HG03039 (cell line): ENCODE results near the gene PRR20G.
"Not testable (repeated sequence)": the region's sequence is repeated elsewhere in the genome, so short reads cannot be mapped to it uniquely, and the experiment has no call there.

Source experiments
- ATAC-seq: cut with Tn5 transposase; IDR thresholded peaks from one replicate; pipeline ENCODE4 v1.9.1; 2021; ENCODE audit warnings: mild to moderate bottlenecking, moderate library complexity; ENCODE audit not compliant: unreplicated experiment

Gene PRR20G

GRCh38 chr3:127287840-127288239 lies at the start of gene PRR20G:
Gene PRR20G (minus strand): TSS chr3:127288046. CDS start chr3:127287365, 681 bp downstream.
- ATAC-seq, result no peak

- ATAC-seq, result no peak
These were observed 49.2 kb upstream of the PRR20G start for GRCh38 chr3:127337001-127337400.

- ATAC-seq, result no peak
These were observed 48.3 kb upstream of the PRR20G start for GRCh38 chr3:127336101-127336500.

GRCh38 chr3:127330385-127330784 lies 42.5 kb upstream of the PRR20G start:
- no peak for ATAC-seq

- ATAC-seq, result no peak
These were observed 41.9 kb upstream of the PRR20G start for GRCh38 chr3:127329631-127330285.

DNA sequence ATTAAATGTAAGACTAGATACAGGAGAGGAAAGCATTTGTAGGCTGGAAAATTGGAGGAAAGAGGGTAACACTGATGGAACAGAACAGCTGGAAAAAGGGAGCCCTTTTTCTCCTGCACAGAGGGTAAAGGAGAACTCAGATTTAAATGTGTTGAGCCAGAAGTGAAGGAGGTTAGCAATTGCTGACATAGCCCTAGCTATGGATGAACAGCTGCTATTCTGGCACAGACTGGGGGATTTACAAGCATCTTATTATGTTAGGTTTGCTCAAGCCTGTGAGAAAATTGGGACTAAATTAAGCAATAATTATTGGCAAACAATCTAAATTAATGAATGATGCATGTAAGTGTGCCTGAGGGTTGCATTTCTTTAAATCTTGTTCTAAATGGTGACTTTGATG lies 40.6 kb upstream of the PRR20G start:
- ATAC-seq, result no peak

- no peak for ATAC-seq
These were observed 38.5 kb upstream of the PRR20G start for GRCh38 chr3:127326341-127326740.

DNA sequence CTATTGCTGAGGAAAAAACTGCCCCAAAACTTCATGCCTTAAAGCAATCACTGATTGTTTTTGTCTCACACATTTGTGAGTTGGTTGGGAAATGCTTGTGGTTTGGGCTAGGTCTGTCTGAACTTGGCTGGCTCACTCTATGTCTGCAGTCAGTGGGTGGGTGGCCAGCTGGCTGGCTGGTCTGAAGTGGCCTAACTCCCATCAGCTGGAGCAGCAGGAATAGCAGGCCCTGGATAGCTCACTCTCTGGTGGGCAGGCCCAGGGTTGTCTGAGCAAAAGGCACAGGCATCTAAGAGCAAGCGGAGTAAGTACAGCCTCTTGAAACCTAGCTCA lies 37.7 kb upstream of the PRR20G start:
- no peak for ATAC-seq

- ATAC-seq, result no peak
These were observed 37.2 kb upstream of the PRR20G start for GRCh38 chr3:127324913-127325628.

DNA sequence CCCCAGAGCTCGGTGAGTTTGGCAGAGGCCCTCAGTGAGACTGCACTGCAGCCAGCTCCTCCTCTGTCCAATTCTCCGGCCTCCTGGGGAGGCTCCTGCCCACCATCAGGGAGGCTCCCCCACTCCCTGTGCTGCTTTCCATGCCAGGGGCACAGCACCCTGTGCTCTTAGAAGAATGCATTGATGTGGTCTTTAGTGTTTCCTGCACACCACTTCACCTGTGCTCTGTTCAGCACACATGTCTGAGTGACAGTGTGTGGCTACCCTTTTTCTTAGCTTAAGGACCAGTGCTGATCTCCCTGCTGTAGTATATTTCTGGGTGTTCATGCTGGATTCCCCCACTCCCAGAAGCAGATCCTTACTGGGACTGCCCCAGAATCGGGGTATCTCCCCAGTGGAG lies 36.2 kb upstream of the PRR20G start:
- ATAC-seq, result no peak

DNA sequence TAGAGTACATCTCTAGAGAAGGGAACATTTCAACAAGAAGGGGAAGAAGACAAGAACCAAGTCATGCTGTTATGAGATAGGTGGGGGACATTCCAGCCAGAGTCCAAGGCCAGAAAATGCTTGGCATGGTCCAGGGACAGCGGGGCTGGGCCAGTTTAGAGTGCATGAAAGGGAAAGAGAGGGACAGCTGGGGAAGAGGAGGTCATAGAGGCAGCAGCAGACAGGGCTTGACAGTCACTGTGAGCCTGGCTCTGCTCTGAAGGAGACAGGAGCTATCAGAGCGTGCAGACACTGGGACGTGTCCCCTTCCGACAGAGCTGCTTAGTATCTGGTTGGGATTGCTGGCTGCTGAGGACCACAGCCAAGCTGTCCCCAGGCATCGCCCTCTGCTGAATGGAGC lies 35.7 kb upstream of the PRR20G start:
- no peak for ATAC-seq

- no peak for ATAC-seq
These were observed 33.5 kb upstream of the PRR20G start for GRCh38 chr3:127321371-127321770.

DNA sequence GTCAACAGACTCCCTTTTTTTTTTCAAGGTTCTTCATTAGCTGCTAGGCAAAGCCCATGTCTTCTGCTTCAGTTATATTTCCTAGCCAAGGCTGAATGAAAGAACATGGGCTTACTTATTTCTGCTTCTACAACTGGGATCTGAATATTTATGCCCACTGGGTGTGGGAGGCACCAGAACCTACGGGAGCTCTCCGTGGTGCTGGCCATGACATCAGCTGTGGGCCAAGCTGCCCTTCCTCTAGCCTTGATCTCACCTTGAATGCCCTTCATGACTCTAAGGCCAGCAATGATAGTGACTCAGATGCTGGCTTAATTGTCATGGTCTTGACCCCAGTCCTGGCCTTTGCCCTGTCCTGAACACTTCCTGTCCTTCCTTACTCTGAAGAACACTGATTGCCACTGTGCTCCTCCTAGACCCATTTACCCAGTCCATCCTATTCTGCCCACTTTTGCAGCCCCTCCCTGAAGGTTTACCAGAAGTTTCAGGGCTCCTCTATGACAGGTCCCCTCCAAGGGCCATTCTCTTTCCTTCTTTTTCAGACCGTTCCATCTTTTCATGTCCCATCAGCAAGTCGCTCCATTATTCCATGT lies 32.8 kb upstream of the PRR20G start:
- no peak for ATAC-seq

DNA sequence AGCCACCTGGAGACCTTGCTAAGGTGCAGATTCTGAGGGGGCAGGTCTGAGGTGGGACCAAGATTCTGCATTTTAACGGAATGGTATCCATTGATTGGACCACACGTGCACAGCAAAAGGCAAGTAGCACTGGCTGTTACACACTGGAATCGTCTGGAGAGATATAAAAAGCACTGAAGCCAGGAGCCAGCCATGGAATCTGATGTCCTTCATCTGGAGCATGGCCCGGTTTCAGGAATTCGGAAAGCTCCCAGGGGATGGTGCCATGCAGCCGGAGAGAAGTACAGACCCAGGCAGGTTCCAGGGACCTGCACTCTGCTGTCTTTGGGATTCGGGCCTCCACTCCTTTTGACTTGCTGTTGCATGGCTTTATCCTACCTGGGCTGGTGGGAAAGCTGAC lies 28.8 kb upstream of the PRR20G start:
- no peak for ATAC-seq

DNA sequence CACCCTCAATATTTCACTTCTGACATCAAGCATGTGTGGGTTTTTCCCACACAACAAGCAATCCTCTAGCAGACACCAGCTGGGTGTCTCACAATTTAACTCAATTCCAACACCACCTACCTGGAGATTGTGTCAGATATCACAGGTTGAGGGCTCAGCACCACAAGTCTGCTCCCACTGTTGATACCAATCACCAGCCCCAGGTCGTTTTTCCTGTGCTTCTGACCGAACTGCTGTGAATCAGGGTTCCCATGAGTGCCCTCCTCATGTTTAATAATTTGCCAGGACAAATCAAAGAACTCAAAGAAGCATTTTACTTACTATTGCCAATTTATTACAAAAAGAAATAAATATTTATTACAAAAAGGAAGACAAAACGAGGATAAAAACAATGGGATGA lies 25.0 kb upstream of the PRR20G start:
- ATAC-seq, result no peak

DNA sequence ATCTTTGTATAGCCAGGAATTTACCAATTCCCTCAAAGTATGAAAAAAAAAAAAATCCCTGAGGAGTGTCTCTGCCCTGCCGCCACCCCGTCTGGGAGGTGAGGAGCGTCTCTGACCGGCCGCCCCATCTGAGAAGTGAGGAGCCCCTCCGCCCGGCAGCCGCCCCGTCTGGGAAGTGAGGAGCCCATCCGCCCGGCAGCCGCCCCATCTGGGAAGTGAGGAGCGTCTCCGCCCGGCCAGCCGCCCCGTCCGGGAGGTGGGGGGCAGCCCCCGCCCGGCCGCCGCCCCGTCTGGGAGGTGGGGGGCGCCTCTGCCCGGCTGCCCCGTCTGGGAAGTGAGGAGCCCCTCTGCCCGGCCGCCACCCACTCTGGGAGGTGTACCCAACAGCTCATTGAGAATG lies 21.0 kb upstream of the PRR20G start:
- not testable (repeated sequence) for ATAC-seq

DNA sequence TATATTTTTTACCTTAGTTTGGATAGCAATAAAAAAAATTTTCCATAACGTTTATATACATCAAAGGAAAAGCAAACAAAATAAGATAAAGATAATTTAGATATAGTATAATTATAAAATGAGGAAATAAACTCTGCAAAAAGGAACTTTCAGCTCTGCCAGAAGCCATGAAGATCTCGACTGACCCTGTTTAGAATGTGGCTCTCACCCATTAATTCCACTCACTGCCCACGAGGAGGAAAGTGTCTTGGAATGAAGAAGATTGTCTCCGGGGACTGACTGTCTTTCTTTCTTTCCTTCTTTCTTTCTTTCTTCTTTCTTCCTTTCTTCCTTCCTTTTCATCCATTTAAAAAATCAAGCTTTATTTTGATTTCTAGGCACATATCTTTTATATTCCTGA lies 20.1 kb upstream of the PRR20G start:
- no peak for ATAC-seq

DNA sequence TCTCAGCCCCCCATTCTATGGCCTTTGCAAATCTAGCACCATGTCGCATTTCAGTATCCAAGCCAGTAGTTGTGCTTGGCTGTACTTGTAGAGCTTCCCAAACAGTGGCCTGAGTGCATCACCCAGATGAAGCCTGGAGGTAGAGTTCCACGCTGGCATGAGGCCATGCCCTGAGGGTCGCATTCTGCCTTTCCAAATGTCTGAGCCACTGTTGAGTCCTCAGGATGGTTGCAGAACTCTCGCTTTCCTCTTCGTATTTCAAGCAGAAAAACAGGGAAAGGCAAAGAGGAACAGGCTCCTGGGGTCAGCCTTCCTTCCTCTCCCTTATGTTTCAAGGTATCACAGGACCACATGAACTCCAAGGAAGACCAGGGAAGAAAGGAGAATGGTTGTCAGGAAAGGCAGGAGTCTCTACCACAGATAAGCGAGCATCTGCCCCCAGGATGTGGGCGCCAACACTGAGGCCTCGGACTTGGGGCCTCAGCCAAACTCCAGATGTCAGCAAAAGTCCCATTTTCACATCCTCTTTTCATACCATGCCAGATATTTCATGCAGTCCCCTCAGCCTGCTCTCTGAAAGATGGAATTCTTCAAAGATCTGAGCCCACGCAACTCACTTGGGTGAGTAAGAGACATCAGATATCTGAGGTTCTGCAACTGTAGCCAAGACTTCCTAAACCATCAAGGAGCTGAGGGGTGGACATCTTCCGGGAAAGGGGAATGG lies 19.4 kb upstream of the PRR20G start:
- no peak for ATAC-seq

- ATAC-seq, result no peak
These were observed 18.7 kb upstream of the PRR20G start for GRCh38 chr3:127306361-127307111.

DNA sequence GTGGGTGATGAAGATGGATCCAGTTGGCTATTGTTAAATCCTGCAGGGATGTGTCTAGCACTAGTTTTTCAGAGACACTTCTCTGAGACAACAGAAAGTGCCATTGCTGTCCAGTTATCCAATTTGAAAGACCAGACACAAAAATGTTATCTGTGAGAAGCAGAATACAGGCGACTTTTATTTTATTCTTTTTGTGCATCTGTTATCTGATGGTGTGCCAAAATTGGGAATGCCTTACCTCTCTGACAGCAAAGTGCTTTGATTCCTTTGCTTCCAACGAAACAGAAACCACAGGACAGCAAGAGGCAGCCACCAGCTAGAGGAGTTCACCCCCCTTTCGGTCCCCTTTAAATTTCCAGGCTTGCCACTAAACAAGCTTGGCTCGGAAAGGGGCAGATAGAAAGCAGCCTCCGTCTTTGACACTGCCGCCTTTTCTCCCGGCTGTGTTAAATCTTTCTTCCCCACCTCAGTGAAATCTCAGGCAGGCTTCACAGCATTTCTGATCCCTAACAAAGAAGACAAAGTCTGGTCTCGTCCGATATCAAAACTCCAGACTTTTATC lies 17.7 kb upstream of the PRR20G start:
- ATAC-seq, result no peak
